Lung microvascular endothelial cell (primary cell): ENCODE data around the gene POLDIP3. TPM values are rescaled to one million over a fixed set of nuclear protein-coding genes. Genes with fewer than 3 reads are reported as not detected.
"Not testable (repeated sequence)": the region's sequence is repeated elsewhere in the genome, so short reads cannot be mapped to it uniquely, and the experiment has no call there.

ENCODE experiments used
- DNase-seq, 2 donors: peaks; one replicate each; pipeline versions ENCODE4 v3.0.0 to v3.0.0-alpha.2; 2010; ENCODE audit warnings: low read depth in 2 of 2
- total RNA-seq: library from RNA; depleted of rRNA; stranded (reverse); fragments of >200 nt; gene quantifications from 2 replicates; pipeline ENCODE4 v1.2.1, GENCODE V29; 2014

The POLDIP3 gene
- total RNA-seq, 1 donor from 2014 or later: 20.6 TPM

GRCh38 chr22:42586381-42586780 is 28.3 kb downstream of the POLDIP3 start:
- no peak for DNase-seq

- DNase-seq: no peak
Observed at GRCh38 chr22:42585096-42585495, 29.6 kb downstream of the POLDIP3 start.

GRCh38 chr22:42584364-42584940 is 30.2 kb downstream of the POLDIP3 start:
- DNase-seq: no peak

GRCh38 chr22:42582987-42583386 is 31.7 kb downstream of the POLDIP3 start:
- DNase-seq: no peak

GRCh38 chr22:42581762-42582716 is 32.6 kb downstream of the POLDIP3 start:
- DNase-seq: peak; percentile 75 to 91

GRCh38 chr22:42581194-42581761 is 33.4 kb downstream of the POLDIP3 start:
- not testable (repeated sequence) for DNase-seq

GRCh38 chr22:42580040-42580439 is 34.6 kb downstream of the POLDIP3 start:
- not testable (repeated sequence) for DNase-seq

- no peak for DNase-seq
Observed at GRCh38 chr22:42577623-42578240, 37.0 kb downstream of the POLDIP3 start.

GRCh38 chr22:42577141-42577540 is 37.5 kb downstream of the POLDIP3 start:
- DNase-seq: not testable (repeated sequence)

- not testable (repeated sequence) for DNase-seq
Observed at GRCh38 chr22:42575996-42576574, 38.6 kb downstream of the POLDIP3 start.

- not testable (repeated sequence) for DNase-seq
Observed at GRCh38 chr22:42574468-42574867, 40.2 kb downstream of the POLDIP3 start.

- DNase-seq: peak in 1 of 2 donors; percentile 47
Observed at GRCh38 chr22:42574046-42574445, 40.6 kb downstream of the POLDIP3 start.

GRCh38 chr22:42571068-42571467 is 43.6 kb downstream of the POLDIP3 start:
- DNase-seq: not testable (repeated sequence)

GRCh38 chr22:42570580-42570979 is 44.1 kb downstream of the POLDIP3 start:
- not testable (repeated sequence) for DNase-seq

GRCh38 chr22:42567950-42568349 is 46.7 kb downstream of the POLDIP3 start:
- not testable (repeated sequence) for DNase-seq

- DNase-seq: no peak
Observed at GRCh38 chr22:42565956-42566355, 48.7 kb downstream of the POLDIP3 start.

- no peak for DNase-seq
Observed at GRCh38 chr22:42564699-42565098, 50.0 kb downstream of the POLDIP3 start.

- DNase-seq: not testable (repeated sequence)
Observed at GRCh38 chr22:42563943-42564342, 50.7 kb downstream of the POLDIP3 start.

- DNase-seq: no peak
Observed at GRCh38 chr22:42562684-42563083, 52.0 kb downstream of the POLDIP3 start.

GRCh38 chr22:42562279-42562678 is 52.4 kb downstream of the POLDIP3 start:
- DNase-seq: no peak

- DNase-seq: no peak
Observed at GRCh38 chr22:42561856-42562255, 52.8 kb downstream of the POLDIP3 start.
